GM21619 (cell line): ENCODE measurements around the gene SETD3.

Experiments used
- ATAC-seq: cut with Tn5 transposase; IDR thresholded peaks from one replicate; pipeline ENCODE4 v1.9.1; 2021; ENCODE audit not compliant: unreplicated experiment

SETD3 gene

DNA sequence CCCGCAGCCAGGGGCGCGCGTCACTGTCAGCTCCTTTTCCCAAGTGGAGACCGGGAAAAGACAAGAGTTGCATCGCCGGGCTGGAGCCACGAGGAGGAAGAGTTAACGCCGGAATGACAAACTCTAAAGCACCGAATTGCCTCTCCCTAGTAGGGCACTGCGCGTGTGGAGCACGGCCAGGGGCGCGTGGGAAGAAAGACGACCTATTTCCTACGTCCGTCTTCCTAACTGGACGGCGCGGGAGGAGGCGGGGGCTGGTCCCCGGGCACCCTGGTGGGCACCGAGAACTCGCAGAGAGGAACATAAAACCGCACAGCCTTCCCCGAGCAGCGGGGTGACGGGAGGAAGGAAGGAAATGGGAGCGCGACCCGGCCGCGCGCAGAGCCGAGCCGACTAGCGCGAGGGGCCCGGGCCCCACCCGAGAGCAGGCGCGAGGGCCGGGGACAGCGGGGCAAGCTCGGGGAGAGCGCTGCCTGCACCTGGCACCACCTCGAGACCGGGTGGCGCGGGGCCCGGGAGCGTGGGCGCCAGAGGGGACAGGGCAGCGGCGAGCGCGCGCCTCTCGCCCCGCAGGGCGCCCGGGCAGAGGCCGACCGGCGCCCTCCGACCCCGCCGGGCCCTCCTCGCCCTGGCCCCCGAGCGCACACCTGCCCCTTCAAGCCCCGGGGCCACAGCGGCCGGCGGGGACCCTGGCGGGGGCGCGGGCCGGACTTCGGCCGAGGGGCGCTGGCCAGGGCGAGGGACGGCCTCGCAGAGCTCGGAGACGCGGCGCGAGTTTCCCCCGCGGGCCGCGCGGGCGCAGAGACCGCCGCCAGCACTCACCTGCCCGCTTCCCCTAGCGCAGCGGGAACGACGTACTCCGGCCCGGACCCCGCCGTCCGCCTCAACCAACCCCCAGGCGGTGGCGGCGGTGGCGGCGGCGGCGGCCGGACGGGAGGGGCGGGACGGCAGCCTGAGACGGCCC, at the start of gene SETD3:
Gene SETD3 (minus strand): TSS at position 954 of the 964 bp plus-strand sequence. CDS start 15,054 bp downstream, outside the sequence.
- peak; percentile 1 for ATAC-seq

DNA sequence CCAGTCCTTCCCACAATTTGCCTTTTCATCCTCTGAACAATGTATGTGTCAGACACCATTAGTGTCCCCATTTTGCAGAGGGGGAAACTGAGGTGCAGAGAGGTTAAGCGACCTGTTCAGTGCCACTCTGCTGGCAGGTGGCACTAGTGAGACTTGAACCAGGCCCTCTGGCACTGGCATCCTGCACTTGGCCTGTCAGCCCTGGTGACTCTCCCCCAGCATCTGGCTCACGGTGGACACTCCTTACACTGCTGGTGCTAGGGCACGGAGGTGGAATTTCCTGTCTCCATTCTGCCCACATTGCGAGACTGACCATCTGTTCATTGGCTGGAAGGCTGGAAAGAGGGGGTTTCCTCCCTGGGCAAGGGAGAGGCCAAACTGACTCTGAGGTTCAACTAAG, 49.2 kb upstream of the SETD3 start:
- ATAC-seq = no peak

DNA sequence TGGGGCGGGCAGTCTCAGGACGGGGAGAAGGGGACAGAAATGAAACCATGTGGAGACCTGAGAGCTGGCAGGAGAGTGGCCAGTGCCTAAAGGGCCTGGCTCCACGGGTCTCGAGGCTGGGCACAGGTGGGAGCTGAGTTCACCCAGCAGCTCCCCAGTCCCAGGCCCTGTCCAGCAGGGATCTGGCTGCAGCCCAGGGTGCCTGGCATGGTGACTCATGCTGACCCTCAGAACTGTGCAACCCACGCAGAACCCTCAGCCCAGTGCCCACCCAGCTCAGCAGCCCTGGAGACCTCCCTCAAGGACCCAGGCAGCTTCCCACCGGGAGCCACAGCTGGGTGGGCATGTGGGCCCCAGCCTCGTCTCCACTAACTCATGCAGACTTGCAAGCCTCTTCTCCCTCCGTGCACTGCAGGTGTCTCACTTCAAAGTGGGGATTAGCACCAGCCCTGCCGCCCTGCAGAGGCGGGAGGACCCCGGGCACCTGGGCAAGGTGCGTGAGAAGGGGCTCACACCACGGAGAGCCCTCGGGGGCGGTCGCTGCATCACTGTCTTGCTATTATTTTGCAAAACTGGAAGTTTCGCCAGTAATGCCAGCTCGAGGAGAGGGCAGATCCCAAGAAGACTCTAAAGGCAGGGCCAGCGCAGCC, 46.9 kb upstream of the SETD3 start:
- ATAC-seq = no peak

DNA sequence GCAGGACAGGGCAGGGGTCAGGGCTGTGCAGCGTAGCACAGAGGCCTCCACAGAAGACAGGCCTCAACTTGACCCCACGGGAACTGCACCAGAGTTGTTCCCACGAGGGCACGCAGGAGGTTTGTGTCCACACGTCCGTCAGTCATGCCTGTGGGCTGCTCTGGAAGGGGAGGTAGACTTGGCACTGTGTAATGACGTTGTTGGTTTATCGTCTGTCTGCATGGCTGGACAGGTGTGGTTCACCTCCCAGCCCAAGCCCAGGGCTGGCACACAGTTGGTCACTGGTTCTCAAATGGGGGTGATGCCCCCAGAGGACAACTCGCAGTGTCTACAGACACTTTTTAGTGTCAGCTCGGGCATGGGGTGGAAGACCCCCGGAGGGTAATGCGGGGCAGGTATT, 46.4 kb upstream of the SETD3 start:
- no peak for ATAC-seq

DNA sequence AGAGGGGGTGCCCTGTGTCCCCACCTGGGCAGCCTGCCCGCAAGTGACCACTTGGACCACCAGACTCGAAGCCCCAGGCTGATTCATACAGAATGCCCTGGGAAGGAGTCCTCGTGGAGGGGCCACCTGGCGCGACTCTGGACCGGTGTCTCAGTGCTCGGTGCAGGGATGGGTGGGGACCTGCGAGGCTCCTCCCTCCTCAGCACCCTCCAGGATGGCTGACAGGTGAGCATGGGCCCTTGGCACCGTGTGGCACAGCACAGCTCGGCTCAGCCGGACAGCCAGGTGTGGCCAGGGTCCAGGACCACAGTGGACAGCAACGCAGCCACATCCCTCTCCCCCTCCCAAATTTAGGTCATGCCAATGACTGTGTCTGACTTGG, 45.0 kb upstream of the SETD3 start:
- ATAC-seq = no peak

DNA sequence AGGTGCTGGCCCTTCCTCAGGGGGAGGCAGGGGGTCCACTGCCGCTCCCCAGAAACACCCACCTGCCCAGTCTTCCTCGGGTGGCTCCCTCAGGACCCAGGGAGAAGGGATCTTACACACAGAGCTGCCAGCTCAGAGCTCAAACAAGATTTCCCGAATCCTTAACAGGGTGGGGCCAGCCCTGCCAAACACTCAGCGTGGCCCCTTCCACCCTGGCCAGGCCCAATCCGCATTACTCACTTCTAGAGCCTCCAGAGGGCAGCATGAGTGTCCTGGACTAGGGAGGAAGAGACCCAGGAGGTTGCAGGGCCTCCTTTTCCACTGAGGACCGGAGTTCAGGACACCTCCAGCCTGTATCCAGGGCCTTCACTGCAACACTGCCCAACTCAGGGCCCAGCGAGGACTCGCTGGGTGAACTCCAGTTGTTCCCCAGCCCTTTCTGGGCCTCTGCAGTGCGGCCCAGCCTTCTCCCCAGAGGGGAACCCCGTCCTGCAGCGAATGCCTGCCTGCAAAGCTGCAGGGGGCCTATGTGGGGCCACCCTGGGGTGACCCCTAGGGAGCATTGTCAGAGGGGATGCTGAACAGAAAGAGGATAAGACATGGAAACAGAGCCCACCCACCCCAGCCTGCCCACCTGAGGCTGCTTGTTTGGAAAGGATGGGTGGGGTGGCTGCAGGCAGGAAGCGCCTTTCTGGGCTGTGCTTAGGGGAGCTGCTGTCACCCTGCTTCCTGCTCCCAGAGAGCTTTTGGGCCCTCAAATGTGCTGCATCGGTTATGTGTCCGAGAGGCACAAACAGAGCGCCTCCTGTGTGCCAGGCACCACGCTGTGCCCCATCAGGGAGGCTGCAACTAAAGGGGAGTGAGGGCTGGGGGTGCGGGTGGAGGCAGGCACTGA, 44.4 kb upstream of the SETD3 start:
- no peak for ATAC-seq

DNA sequence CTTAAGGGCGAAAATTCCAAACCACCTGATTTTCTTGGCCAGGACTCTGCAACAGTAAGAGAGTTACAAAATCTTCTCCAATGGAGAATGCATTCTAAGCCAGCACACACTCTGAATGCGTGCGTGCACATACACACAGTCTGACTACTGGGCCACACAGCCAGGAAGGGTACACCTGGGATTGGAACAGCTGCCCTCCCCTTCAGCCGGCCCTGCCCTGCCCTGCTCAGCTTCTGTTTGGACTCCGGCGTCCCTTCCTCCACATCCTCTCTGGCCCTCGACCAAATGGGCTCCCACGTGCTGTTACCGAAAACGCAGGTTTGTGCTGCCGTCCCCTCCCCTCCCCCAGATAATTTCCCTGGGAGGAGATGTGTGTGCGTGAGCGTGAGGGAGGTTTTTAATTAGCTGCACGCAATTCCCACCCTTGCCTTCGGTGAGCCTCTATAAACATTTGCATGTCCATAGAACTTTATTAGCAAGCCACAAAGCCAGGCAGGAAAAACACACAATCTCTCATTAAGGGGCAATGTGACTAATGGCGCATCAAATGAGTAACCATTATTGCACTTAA, 43.5 kb upstream of the SETD3 start:
- ATAC-seq = no peak

DNA sequence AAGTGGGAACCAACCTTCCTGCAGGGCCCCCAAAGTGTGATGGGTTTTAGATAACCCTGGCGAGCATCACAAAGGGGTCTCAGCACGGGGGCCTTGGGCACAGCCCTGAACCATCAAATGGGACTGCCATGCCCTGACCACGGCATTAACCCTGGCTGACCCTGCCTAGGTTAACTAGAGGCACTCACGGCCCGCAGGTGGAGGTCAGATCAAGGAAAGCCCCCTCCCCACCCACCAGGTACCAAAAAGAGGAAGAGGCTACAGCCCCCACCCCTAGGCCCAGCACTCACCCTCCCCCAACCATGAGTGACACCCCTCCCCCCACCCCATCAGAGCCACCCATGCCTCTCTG, 43.0 kb upstream of the SETD3 start:
- no peak for ATAC-seq

DNA sequence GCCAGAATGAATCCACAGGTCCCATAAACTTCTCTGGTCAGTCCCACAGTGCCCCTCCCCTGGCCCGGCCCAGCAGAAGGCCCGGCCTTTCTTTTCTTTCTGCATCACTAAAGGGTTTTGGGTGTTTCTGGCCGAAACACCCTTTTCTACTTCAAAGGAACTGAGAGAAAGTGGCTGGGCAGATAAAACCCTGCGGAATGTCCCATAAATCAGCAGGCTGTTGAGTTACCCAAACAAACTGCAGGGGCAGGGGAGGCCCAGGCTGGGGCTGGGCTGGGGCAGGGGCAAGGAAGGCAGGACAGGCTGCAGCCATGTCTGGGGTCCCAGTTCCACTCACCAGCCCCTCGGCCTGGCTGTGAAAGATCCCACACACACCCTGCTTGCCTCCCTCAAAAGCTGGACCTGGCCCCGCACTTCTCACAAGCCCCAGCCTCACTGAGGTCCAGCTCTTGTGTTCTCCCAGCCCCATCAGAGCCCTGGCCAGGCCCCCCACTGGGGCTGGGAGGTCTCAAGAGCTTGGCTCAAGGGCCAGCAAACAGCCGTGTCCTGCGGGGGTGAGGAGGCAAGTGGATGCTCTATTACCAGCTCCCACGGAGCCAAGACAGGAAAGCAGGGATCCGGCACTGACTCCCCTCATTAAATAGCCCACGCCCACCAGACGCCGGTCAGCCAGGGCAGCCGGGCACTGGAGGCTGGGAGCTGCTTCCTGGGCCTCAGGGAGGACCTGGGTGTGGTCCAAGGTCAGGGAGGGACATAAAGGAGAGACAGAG, 42.5 kb upstream of the SETD3 start:
- no peak for ATAC-seq

DNA sequence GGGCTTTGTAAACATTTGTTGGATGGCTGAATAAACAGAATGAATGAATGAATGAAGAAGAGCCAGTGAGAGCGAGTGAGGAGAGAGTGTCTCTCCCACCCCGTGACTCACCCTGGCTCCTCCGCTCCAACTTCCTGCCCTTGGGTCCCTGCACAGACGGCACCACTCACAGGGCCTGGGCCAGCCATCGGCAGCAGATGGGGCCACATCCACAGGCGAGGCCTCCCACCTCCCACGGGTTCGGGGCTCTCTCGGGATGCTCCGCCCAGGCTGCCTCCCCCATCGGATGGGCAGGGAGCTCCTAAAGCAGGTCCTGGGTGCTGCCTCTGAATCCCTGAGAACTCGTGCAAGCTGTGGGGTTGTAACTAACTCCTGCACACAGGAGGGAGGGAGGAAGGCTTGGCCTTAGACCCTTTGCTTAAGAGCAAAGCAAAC, 41.8 kb upstream of the SETD3 start:
- no peak for ATAC-seq

DNA sequence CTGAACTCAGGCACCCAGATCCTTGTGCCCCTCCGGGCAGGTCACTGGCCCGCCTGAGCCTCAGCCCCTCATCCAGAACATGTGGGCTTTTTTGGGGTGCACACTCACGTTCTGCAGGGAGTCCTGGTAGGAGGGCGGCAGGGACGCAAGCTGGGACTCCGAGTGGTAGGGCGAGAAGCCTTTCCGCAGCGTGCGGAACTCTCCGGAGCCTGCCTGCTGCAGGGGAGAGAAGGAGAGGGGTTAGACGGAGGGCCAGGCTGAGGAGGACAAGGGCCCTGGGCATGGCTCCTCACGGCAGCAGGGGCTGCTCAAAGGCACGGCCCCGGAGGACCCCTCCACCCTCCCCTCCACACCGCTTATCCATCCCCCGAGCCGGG, 41.4 kb upstream of the SETD3 start:
- ATAC-seq = no peak

DNA sequence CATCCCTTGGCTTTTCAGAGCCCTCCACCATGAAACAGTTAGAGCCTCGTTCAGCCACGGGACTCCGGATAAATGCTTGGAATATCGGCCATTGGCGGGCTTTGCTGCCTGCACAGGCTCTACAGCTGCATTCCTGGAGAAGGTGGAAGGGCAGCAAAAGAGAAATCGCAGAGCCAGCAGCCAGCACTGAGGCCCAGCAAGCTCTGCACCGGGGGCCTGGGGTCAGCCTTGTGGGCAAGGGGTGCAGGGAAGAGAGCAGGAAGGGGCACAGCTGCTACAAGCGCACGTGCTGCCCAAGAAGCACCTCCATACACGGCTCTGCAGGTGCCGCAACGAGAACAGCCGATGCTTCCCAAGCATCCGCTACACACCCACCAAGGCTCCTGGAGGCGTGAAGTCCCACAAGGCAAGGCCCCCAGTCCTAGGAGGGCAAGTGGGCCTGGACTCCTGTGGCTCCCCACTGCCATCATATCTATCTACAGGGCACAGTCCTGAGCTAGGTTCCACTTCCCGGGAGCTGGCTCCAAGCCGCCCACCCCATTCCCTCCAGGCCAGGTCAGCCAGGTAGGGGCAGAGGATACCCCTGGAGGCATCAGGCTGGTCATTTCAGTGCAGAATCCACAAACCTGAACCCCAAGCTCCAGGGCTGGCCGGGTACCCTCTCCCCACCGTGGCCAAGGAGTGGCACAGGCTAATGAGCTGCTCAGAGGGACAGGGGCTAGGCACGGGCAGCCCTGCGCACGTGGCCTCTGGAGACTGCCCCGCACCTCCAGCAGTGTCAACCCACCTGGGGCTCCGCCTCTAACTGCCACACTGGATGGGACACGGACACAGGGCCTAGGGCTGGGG, 40.7 kb upstream of the SETD3 start:
- no peak for ATAC-seq

DNA sequence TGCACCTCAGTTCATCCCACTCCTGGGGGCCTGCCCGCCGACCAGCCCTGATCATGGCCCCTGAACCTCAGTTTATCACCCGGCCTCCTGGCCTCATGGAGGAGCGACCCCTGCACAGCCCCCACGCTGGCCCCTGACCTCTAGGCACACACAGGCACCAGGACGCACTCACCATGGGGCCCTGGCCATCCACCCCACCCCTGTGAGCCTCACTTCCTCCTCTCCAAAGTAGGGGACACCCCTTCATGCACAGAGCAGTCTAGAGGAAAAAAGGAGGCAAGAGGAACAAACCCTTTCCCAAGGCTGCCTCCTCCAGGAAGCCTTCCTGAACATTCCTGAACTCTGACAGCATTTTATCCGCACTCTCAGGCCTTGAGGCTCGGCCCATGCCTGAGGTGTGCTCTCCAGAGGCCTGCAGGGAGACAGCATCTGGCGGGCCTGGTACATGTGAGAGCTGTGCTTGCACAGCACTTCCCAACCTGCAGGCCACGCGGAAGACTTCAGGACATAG, 40.0 kb upstream of the SETD3 start:
- ATAC-seq = no peak

DNA sequence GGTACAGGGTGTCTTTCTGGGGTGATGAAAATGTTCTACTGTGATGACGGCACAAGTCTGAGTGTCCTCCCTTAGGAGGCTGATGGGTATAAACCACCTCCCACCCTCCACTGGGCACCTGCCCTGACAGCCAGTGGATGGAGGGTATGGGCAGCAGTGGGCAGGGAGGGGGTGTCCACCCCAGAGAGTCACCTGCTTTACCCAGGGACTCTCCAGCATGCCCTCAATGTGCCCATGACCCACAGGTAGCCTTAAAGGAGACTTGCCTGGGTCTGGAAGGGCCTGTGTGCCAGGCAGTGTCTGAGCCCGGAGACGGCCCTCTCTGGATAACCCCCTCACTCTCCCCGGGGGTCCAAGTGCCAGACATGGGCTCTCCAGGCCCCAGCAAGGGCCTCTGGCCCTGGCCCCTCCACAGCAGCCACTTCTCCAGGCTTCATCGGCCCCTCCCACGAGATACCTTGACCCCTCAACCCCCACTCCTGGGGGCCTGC, 39.3 kb upstream of the SETD3 start:
- no peak for ATAC-seq

DNA sequence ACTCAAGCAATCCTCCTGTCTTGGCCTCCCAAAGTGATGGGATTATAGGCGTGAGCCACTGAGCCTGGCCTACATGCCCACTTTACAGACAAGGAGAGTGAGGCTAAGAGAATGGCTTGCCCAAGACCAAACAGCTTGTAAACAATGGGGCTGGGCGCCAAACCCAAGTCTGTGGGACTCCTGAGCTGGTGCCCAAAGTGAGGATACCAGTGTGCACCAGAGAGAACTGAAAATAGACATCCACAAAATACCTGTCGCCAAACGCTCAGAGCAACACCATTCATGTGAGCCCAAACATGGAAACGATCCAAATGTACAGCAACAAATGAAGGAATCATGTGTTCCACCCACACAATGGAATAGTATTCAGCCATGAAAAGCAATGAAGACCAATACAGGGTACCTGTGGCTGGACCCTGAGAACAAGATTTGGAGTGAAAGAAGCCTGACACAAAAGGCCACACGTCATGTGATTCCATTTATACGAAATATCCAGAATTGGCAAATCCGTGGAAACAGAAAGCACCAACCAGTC, 38.8 kb upstream of the SETD3 start:
- no peak for ATAC-seq

DNA sequence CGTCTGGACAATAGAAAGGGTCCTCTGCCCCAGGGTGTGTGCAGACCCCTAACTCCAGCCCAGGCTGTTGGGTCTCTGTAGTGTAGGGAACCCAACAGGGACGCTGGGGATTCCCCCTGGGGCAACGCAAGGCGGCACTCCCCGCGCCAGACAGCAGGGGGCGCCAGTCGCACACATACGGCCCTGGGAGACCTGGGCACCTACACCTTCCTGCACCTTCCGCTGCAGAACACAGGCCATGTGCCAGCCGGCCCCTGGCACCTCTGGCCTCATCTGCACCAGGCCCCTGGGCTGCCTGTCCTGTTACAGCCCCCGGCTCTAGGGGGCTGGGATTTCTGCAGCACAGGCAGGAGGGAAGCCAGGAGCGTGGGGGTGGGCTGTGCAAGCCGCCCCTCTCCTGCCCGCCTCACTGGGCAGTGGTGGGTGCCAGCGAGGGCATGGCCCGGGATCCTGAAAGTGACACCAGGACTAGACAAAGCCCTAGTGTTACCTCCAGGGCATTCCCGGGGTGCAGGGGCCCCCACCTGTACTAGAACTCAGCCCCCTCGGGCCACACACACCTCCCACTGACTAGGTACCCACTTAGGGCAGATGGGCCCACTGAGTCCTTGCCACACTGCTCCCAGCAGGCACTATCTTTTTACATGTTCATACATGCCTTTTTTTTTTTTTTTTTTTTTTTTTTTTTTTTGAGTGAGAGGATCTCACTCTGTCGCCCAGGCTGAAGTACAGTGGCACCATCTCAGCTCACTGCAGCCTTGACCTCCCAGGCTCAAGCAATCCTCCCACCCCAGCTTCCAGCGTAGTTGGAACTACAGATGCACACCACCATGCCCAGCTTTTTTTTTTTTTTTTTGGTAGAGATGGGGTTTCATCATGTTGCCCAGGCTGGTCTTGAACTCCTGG, 38.0 kb upstream of the SETD3 start:
- peak; percentile 70 for ATAC-seq

DNA sequence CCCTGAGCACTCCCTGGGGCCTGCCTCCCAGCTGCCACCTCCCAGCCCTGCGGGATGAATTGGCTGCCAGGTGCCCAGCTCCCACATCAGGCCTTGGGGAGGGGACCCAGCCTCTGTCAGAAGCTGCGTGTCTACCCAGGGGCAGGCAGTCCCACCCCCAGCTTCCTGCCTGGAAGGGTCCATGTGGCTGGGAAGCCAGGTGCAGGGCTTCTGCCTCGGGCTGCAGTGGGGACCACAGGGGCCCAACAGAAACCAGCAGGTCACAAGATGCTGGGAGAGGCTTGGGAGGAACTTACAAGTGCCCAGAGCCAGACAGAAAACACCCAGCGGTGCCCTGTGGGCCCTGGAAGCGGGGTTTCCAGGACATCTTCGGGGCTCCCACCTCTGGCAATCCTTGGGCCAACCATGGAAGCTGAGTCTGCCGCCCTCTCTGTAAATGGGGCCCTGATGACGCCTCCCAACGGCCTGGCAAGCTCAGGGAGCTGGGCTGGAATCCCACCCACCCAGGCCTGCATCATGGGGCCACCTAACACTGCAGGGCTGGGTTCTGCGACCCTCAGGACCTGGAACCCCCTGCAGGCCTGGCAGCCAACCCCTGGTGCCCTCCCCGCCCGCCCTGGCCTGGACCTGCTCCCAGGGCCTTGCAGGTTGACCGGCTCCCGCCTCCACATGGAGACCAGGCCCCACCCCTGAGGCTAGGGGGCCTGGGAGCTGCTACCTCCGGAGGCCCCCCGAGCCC, 37.2 kb upstream of the SETD3 start:
- no peak for ATAC-seq
